ENCODE data around the gene RBMS1. TPM values are rescaled to one million over a fixed set of nuclear protein-coding genes. Genes with fewer than 3 reads are reported as not detected.

The RBMS1 gene
- total and polyA plus RNA-seq, 4 experiments from 2014 or later = 101 to 131 (median 112) TPM

DNA sequence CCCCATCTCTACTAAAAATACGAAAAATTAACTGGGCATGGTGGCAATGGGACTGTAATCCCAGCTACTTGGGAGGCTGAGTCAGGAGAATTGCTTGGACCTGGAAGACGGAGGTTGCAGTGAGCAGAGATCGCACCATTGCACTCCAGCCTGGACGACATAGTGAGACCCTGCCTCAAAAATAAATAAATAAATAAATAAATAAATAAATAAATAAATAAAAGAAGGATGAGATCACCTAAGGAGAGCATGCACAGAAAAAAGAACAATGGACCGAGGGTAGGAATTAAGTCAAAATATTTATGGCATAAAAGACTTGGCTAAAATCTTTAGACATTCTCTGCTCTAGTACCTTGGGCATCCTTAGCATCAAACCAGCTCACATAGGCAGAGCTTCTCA lies 8.9 kb upstream of the RBMS1 start:
- Mint-ChIP-seq H3K27me3 (no peaks in the 10 kb centered on the region), H3K4me1 (peaks cover 12 to 37% (median 19%) of the 10 kb centered on the region in 4 donors), H3K4me3 (no peak overlapping the region), H3K27ac (no peak overlapping the region), H3K9me3 (no peaks in the 10 kb centered on the region), H3K36me3 (no peaks in the 10 kb centered on the region)
- DNase-seq = no peak
- H3K27me3 ChIP-seq (ENCODE audit: insufficient read depth, low read length) = no peaks in the 10 kb centered on the region
- H3K4me1 ChIP-seq (ENCODE audit: insufficient read depth, low read length) = peaks cover 19% of the 10 kb centered on the region
- ChIA-PET CTCF (ENCODE audit: partially characterized antibody) (no interaction called here), POLR2A (ENCODE audit: partially characterized antibody) (no interaction called here)
- no peak overlapping the region for H3K4me3 ChIP-seq (ENCODE audit: low read length in 2 of 2)
- H3K9me3 ChIP-seq (ENCODE audit: control insufficient read depth in 1 of 2, low read length in 2 of 2) = no peaks in the 10 kb centered on the region
- intact Hi-C loops (cut with micrococcal nuclease) = no loop called here
- no peaks in the 10 kb centered on the region for H3K36me3 ChIP-seq (ENCODE audit: insufficient read depth, low read length)
- H3K27ac ChIP-seq (ENCODE audit: low read depth, low read length) = no peak overlapping the region

GRCh38 chr2:160501370-160501769 lies 7.8 kb upstream of the RBMS1 start:
- Mint-ChIP-seq H3K9me3 (no peaks in the 10 kb centered on the region), H3K27me3 (no peaks in the 10 kb centered on the region), H3K36me3 (no peaks in the 10 kb centered on the region), H3K27ac (no peak overlapping the region), H3K4me3 (no peak overlapping the region), H3K4me1 (peaks cover 6 to 26% (median 11%) of the 10 kb centered on the region in 4 donors)
- Histone ChIP-seq H3K27ac (ENCODE audit: low read depth, low read length) (no peak overlapping the region), H3K9me3 (ENCODE audit: control insufficient read depth in 1 of 2, low read length in 2 of 2) (no peaks in the 10 kb centered on the region), H3K36me3 (ENCODE audit: insufficient read depth, low read length) (no peaks in the 10 kb centered on the region), H3K4me3 (ENCODE audit: low read length in 2 of 2) (no peak overlapping the region), H3K4me1 (ENCODE audit: insufficient read depth, low read length) (peaks cover 8% of the 10 kb centered on the region), H3K27me3 (ENCODE audit: insufficient read depth, low read length) (no peaks in the 10 kb centered on the region)
- ChIA-PET POLR2A (ENCODE audit: partially characterized antibody) (no interaction called here), CTCF (ENCODE audit: partially characterized antibody) (no interaction called here)
- intact Hi-C loops (cut with micrococcal nuclease) = no loop called here
- DNase-seq = no peak

DNA sequence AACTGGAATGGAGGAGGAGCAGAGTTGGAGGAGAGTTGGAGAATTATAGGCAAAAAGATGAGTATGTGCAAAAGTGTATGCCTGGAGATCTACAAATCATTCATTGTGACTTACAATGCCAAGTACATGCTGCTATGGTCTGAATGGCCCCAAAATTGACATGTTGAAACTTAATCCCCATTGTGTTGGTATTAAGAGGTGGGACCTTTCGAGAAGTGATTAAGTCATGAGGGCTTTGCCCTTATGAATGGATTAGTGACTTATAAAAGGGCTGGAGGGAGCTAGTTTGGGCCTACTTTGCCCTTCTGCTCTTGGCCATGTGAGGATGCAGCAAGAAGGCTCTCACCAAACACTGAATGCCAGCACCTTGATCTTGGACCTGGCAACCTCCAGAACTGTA lies 6.3 kb upstream of the RBMS1 start:
- no peak for DNase-seq
- Histone ChIP-seq H3K9me3 (ENCODE audit: control insufficient read depth in 1 of 2, low read length in 2 of 2) (no peaks in the 10 kb centered on the region), H3K27ac (ENCODE audit: low read depth, low read length) (no peak overlapping the region), H3K4me3 (ENCODE audit: low read length in 2 of 2) (no peak overlapping the region), H3K4me1 (ENCODE audit: insufficient read depth, low read length) (no peaks in the 10 kb centered on the region), H3K27me3 (ENCODE audit: insufficient read depth, low read length) (no peaks in the 10 kb centered on the region), H3K36me3 (ENCODE audit: insufficient read depth, low read length) (no peaks in the 10 kb centered on the region)
- H3K27me3 Mint-ChIP-seq = no peaks in the 10 kb centered on the region
- H3K27ac Mint-ChIP-seq = no peak overlapping the region
- H3K4me3 Mint-ChIP-seq = no peak overlapping the region
- intact Hi-C loops (cut with micrococcal nuclease) = loop anchor here (10.0 kb wide), 1 partner anchor 665 kb away; the partner anchor contains the start of gene TANK
- no peaks in the 10 kb centered on the region for H3K9me3 Mint-ChIP-seq
- ChIA-PET POLR2A (ENCODE audit: partially characterized antibody) (no interaction called here), CTCF (ENCODE audit: partially characterized antibody) (no interaction called here)
- H3K4me1 Mint-ChIP-seq = peaks cover 0 to 17% (median 7%) of the 10 kb centered on the region in 4 donors
- no peaks in the 10 kb centered on the region for H3K36me3 Mint-ChIP-seq

DNA sequence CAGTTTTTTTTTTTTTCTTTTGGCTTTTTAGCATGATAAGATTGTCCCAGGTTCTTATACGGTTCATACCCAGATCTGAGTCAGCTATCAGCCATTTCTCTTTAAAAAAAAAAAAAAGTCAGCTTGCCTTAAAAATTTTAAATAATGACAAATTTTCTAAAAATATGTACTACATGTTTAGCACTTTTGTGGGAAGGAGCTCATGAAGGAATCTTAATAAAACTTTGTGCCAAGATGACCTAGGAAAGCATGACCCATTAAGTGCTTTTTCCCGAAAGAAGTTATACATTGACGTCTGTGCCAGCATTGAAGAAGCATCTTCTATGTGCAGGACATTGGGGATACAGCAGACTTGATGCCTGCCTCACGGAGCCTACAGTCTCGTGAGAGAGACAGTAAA lies 4.5 kb upstream of the RBMS1 start:
- no peaks in the 10 kb centered on the region for H3K36me3 Mint-ChIP-seq
- peaks cover 0 to 18% (median 8%) of the 10 kb centered on the region in 4 donors for H3K4me1 Mint-ChIP-seq
- Histone ChIP-seq H3K4me3 (ENCODE audit: low read length in 2 of 2) (no peak overlapping the region), H3K36me3 (ENCODE audit: insufficient read depth, low read length) (no peaks in the 10 kb centered on the region), H3K27me3 (ENCODE audit: insufficient read depth, low read length) (no peaks in the 10 kb centered on the region), H3K9me3 (ENCODE audit: control insufficient read depth in 1 of 2, low read length in 2 of 2) (no peaks in the 10 kb centered on the region), H3K4me1 (ENCODE audit: insufficient read depth, low read length) (peaks cover 6% of the 10 kb centered on the region), H3K27ac (ENCODE audit: low read depth, low read length) (no peak overlapping the region)
- no peak overlapping the region for H3K4me3 Mint-ChIP-seq
- H3K27ac Mint-ChIP-seq = no peak overlapping the region
- no peaks in the 10 kb centered on the region for H3K9me3 Mint-ChIP-seq
- intact Hi-C loops (cut with micrococcal nuclease) = loop anchor here (10.0 kb wide), 1 partner anchor 667 kb away; the partner anchor contains the start of gene TANK
- CTCF ChIA-PET (ENCODE audit: partially characterized antibody) = no interaction called here
- no peak for DNase-seq
- POLR2A ChIA-PET (ENCODE audit: partially characterized antibody) = no interaction called here
- H3K27me3 Mint-ChIP-seq = no peaks in the 10 kb centered on the region

DNA sequence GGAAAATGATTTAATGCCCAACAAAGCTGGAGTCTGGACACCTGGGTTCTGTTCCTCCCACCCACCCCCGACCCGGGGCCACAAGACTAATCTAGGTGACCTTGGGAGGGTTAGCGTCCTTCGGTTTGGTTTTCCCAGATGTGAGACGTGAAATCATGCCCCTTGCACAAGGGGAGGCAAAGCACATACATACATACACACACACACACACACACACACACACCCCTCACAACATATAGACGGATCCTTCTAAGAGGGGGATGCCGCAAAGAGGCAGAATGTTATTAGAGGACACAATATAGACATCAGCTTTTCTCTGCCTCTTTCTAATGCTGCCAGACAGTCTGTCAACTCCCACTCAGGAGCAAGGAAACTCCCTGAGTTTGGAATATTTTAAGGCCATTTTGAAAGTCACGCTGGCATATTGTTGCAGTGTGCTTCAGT lies 616 bp upstream of the RBMS1 start:
- POLR2A ChIA-PET (ENCODE audit: partially characterized antibody) = interaction anchor here (0.6 to 1.9 kb wide), 4 partner anchors 15 to 156 kb away, joined by 3 to 7 read pairs (median 4); no protein-coding TSS in a partner anchor
- intact Hi-C loops (cut with micrococcal nuclease) = loop anchor here (10.0 kb wide), 1 partner anchor 671 kb away; the partner anchor contains the start of gene TANK
- H3K4me3 Mint-ChIP-seq = peak overlapping the region; percentile 72 to 96 (median 88)
- peak overlapping the region; percentile 57 to 88 (median 75) for H3K27ac Mint-ChIP-seq
- no peak overlapping the region for H3K27ac ChIP-seq (ENCODE audit: low read depth, low read length)
- peaks cover 37% of the 10 kb centered on the region for H3K4me1 ChIP-seq (ENCODE audit: insufficient read depth, low read length)
- H3K36me3 ChIP-seq (ENCODE audit: insufficient read depth, low read length) = no peaks in the 10 kb centered on the region
- peaks cover 0 to 7% of the 10 kb centered on the region in 2 donors for H3K36me3 Mint-ChIP-seq
- no peaks in the 10 kb centered on the region for H3K27me3 Mint-ChIP-seq
- peaks cover 17 to 42% (median 27%) of the 10 kb centered on the region in 4 donors for H3K4me1 Mint-ChIP-seq
- CTCF ChIA-PET (ENCODE audit: partially characterized antibody) = interaction anchor here (1.6 kb wide), 1 partner anchor 65 kb away, joined by 5 read pairs; no protein-coding TSS in a partner anchor
- no peaks in the 10 kb centered on the region for H3K9me3 ChIP-seq (ENCODE audit: control insufficient read depth in 1 of 2, low read length in 2 of 2)
- H3K27me3 ChIP-seq (ENCODE audit: insufficient read depth, low read length) = no peaks in the 10 kb centered on the region
- H3K9me3 Mint-ChIP-seq = no peaks in the 10 kb centered on the region
- DNase-seq = no peak
- peak overlapping the region in 1 of 2 donors; percentile 64 for H3K4me3 ChIP-seq (ENCODE audit: low read length in 2 of 2)

GRCh38 chr2:160492401-160493226 lies 993 bp downstream of the RBMS1 start:
- Mint-ChIP-seq H3K4me3 (peak overlapping the region; percentile 91 to 98 (median 95)), H3K27me3 (no peaks in the 10 kb centered on the region), H3K9me3 (no peaks in the 10 kb centered on the region), H3K4me1 (peaks cover 26 to 51% (median 38%) of the 10 kb centered on the region in 4 donors), H3K27ac (peak overlapping the region; percentile 85 to 97 (median 89)), H3K36me3 (peaks cover 0 to 7% of the 10 kb centered on the region in 2 donors)
- peak overlapping the region; percentile 81 for H3K27ac ChIP-seq (ENCODE audit: low read depth, low read length)
- ChIA-PET CTCF (ENCODE audit: partially characterized antibody) (interaction anchor here (1.6 kb wide), 1 partner anchor 63 kb away, joined by 5 read pairs; no protein-coding TSS in a partner anchor), POLR2A (ENCODE audit: partially characterized antibody) (interaction anchor here (0.9 to 1.9 kb wide), 8 partner anchors 10 to 95 kb away, joined by 3 to 9 read pairs (median 4); no protein-coding TSS in a partner anchor)
- DNase-seq = peak; percentile 56 to 69 (median 62)
- H3K36me3 ChIP-seq (ENCODE audit: insufficient read depth, low read length) = no peaks in the 10 kb centered on the region
- H3K4me1 ChIP-seq (ENCODE audit: insufficient read depth, low read length) = peaks cover 51% of the 10 kb centered on the region
- peak overlapping the region; percentile 49 to 64 for H3K4me3 ChIP-seq (ENCODE audit: low read length in 2 of 2)
- no peaks in the 10 kb centered on the region for H3K9me3 ChIP-seq (ENCODE audit: control insufficient read depth in 1 of 2, low read length in 2 of 2)
- no peaks in the 10 kb centered on the region for H3K27me3 ChIP-seq (ENCODE audit: insufficient read depth, low read length)
- intact Hi-C loops (cut with micrococcal nuclease) = loop anchor here (1.0 to 10.0 kb wide), 4 partner anchors 10 to 672 kb away; partner anchors contain the start of gene TANK

DNA sequence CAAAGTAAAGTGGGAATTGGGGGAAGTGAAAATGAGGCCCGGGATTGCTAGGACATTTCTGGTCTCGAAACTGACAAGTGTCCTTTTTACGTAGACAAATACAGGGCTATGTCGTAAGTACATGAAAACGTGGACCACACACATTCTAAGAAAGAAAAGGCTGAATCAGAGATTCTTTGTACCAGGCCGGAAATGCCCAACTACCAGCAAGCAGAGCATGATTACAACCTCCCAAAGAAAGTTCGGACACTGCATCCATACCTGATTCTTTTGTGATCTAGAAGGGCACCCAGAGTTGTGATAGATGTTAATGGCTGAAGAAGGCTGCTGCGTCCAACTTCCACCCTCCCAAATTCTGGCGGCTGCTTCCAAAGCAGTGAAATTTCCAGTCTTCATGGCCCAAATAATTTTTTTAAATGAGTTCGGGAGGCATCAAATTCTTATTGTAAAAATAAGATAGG lies 1.7 kb downstream of the RBMS1 start:
- H3K36me3 ChIP-seq (ENCODE audit: insufficient read depth, low read length) = no peaks in the 10 kb centered on the region
- intact Hi-C loops (cut with micrococcal nuclease) = loop anchor here (1.0 to 10.0 kb wide), 3 partner anchors 10 to 673 kb away; partner anchors contain the start of gene TANK
- CTCF ChIA-PET (ENCODE audit: partially characterized antibody) = interaction anchor here (1.6 kb wide), 1 partner anchor 62 kb away, joined by 5 read pairs; no protein-coding TSS in a partner anchor
- POLR2A ChIA-PET (ENCODE audit: partially characterized antibody) = interaction anchor here (0.9 to 1.9 kb wide), 4 partner anchors 14 to 88 kb away, joined by 3 to 9 read pairs (median 4); no protein-coding TSS in a partner anchor
- no peaks in the 10 kb centered on the region for H3K9me3 Mint-ChIP-seq
- H3K36me3 Mint-ChIP-seq = peaks cover 0 to 7% of the 10 kb centered on the region in 2 donors
- peak overlapping the region; percentile 81 for H3K27ac ChIP-seq (ENCODE audit: low read depth, low read length)
- peak overlapping the region; percentile 85 to 97 (median 89) for H3K27ac Mint-ChIP-seq
- H3K27me3 Mint-ChIP-seq = no peaks in the 10 kb centered on the region
- peak overlapping the region; percentile 49 to 64 for H3K4me3 ChIP-seq (ENCODE audit: low read length in 2 of 2)
- no peaks in the 10 kb centered on the region for H3K27me3 ChIP-seq (ENCODE audit: insufficient read depth, low read length)
- no peaks in the 10 kb centered on the region for H3K9me3 ChIP-seq (ENCODE audit: control insufficient read depth in 1 of 2, low read length in 2 of 2)
- no peak for DNase-seq
- peaks cover 58% of the 10 kb centered on the region for H3K4me1 ChIP-seq (ENCODE audit: insufficient read depth, low read length)
- H3K4me3 Mint-ChIP-seq = peak overlapping the region; percentile 89 to 98 (median 95)
- peaks cover 30 to 57% (median 44%) of the 10 kb centered on the region in 4 donors for H3K4me1 Mint-ChIP-seq
